Dermis lymphatic vessel endothelial cell (primary cell): ENCODE data around the gene EPDR1. TPM values are rescaled to one million over a fixed set of nuclear protein-coding genes. Genes with fewer than 3 reads are reported as not detected.

Experiments used
- total RNA-seq: library from RNA; depleted of rRNA; stranded (reverse); fragments of >200 nt; gene quantifications from 2 replicates; pipeline ENCODE4 v1.2.1, GENCODE V29; 2014

EPDR1 gene
- total RNA-seq = 0.69 and 3.3 TPM in 2 replicates

DNA sequence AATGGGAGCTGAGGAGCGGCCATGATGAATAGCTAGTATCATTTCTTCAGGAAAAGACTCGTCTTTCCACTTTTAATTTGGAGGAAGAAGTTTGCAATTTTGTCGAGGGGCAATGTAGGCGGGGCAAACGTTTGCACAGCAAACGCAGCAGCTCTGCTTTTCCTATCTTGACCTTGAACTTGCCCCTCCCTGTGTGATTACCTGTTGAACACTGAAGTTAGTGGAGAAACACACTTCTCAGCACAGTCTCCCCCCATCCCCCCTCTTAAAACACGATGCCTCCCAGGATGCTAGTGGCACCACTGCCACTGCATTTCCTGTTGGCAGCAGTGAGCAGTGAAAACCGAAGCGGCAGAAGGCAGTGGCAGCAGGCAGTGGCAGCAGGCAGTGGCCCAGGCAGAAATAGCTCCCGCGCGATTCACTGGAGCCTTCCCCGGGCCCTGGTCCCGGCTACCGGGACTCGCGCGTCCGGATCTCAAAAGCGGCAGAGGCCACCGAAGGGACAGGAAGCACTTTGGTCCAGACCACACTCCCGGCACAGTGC, at the start of gene EPDR1:
TSS of gene EPDR1 (plus strand) at position 336 of the 544 bp plus-strand sequence. CDS start 300 bp downstream, outside the sequence.

DNA sequence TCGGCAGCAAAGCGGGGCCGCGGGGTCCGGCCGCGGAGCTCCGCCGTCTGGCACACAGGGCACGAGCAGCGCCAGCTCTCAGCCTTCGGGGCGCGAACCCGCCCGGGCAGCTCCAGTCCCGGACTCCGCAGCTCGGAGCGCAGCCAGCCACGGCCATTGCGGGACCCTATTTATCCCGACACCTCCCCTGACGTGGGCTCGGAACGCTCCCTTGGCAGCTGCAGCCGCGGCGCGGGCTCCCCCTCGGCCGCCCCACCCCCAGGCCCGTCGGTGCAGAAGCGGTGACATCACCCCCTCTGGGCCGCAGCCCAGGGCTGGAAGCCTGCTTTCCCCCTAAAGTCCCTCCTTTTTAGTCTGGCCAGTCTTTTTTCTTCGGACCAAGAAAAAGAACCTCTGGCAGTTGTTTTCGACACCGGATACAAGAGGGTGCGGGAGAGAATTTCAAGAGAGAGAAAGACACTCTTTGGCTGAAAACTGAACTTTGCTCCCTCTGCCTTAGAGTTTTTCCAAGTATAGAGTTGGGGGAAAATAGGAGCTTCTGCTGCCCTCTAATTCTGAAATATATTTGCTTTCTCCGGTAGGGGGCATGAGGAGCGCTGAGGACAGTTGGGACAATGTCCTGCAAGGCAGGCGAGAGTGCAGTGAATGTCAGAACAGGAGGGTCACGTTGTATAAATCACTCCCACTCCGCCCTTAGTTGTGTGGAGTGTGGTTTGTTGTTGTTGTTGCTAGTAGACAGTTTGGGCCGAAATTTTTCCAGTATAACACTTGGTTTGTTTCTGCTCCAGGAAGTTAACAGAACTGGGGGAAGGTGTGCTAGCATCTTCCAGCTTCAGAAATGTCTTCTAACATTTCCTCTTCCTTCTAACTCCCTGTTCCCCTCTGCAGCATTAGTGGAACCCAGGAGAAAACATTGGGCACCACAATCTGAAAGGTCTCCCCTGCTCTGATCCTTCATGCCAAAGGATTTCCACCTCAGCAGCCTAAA, 3.5 kb upstream of the EPDR1 start, which contains the start of gene SFRP4:
TSS of gene SFRP4 (minus strand) at position 145 of the 988 bp plus-strand sequence. CDS start 280 bp downstream, outside the sequence.

Other genes with a start within 250 kb of the EPDR1 start
- gene GPR141, start 236.9 kb upstream of the EPDR1 start, total RNA-seq = not detected in 2 replicates
- gene NME8, start 72.0 kb upstream of the EPDR1 start, total RNA-seq = not detected in 2 replicates
- under 0.01 TPM in 1 of 2 replicates, not detected in the other for gene SFRP4, start 3.8 kb upstream of the EPDR1 start, total RNA-seq